Measurements from ENCODE around the gene SP2. TPM values are rescaled to one million over a fixed set of nuclear protein-coding genes. Genes with fewer than 3 reads are reported as not detected.
A peak's percentile ranks its signal among the peaks of the same experiment; 100 is the strongest.

The SP2 gene
- total and polyA plus RNA-seq, 2 of the 13 experiments (the other 11 are each of a cell fraction or from before 2014, with no cell fraction given): 1.4 to 4.8 TPM

DNA sequence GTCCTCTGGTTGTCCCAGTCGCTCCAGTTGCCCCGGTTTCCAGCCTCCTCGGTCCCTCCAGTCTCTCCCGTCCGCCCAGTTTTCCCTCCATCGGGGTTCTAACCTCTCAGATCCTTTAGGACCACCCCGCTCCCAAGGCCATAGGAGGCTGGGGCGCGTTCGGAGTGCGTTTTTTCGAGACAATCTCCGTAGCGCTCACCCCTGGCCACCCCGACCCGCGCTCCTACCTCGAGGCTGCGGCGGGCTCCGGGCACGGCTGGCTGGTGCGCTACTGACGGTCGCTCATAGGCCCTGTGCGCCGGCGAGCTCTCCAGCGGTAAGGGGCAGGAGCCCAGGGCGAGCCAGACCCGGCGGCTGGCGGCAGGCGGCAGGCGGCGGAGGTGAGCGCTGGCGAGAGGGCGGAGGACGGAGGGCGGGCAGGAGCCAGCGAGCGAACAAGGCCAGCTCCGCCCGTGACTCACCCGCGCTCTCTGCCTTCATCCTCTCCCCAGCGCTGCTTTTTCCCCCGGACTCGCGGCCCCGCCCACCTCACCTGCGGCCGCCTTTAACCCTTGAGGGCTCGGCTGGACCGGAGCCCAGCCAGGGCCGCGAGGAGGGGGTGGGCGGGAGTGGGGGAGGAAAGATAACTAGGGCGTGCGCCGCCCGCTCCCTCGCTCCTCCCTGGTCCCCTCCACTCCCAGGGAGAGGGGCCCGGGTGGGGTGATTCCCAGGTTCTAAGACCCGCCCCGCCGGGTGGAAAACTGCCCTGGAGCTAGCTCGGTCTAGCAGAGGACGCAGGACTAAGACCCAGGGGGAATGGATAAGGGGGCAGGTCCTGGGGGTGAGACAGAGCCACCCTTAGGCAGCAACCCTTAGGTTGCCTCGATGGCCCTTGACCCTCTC, 45.1 kb upstream of the SP2 start, which contains the start of gene SP6 (continued):
- TF ChIP-seq ZNF772 (CRISPR knock-in tag; IDR thresholded peaks at IDR 0.05) (peak; percentile 58; the same call in 1 of the 2 replicates), SRSF1 (optimal IDR thresholded peaks at IDR 0.05; ENCODE audit: low read depth, low read length) (no peak), HHEX (CRISPR knock-in tag; IDR thresholded peaks at IDR 0.05) (no peak), ZNF781 (CRISPR knock-in tag; IDR thresholded peaks at IDR 0.05; ENCODE audit: borderline replicate concordance, not compliant biosample characterization) (no peak), ZNF263 (CRISPR knock-in tag; IDR thresholded peaks at IDR 0.05) (peak; percentile 72), RNF2 (conservative IDR thresholded peaks at IDR 0.05; ENCODE audit: low read depth) (peak; percentile 80), SPEN (CRISPR knock-in tag; IDR thresholded peaks at IDR 0.05; ENCODE audit: low read depth) (peak; percentile 74), FOXC1 (CRISPR knock-in tag; IDR thresholded peaks at IDR 0.05; ENCODE audit: borderline replicate concordance) (peak; percentile 45; the same call in 1 of the 2 replicates), NR3C1 (CRISPR knock-in tag; IDR thresholded peaks at IDR 0.05) (no peak), SETDB1 (CRISPR knock-in tag; IDR thresholded peaks at IDR 0.05; ENCODE audit: borderline replicate concordance) (no peak), TAF1 (CRISPR knock-in tag; IDR thresholded peaks at IDR 0.05) (peak; percentile 71; the same call in 1 of the 2 replicates), ZSCAN20 (CRISPR knock-in tag; IDR thresholded peaks at IDR 0.05; ENCODE audit: borderline replicate concordance) (no peak), GZF1 (CRISPR knock-in tag; IDR thresholded peaks at IDR 0.05) (0 out of 2 replicates have a peak, but pooled peaks have one; percentile 49), ZNF720 (CRISPR knock-in tag; IDR thresholded peaks at IDR 0.05) (no peak), SIN3B (IDR thresholded peaks at IDR 0.05; ENCODE audit: low read length) (no peak), EEA1 (CRISPR knock-in tag; IDR thresholded peaks at IDR 0.05; ENCODE audit: borderline replicate concordance) (no peak), NFE2 (CRISPR knock-in tag; IDR thresholded peaks at IDR 0.05) (no peak), ZFP41 (CRISPR knock-in tag; IDR thresholded peaks at IDR 0.05; ENCODE audit: borderline replicate concordance) (no peak), THAP11 (CRISPR knock-in tag; IDR thresholded peaks at IDR 0.05) (peak; percentile 37; the same call in 1 of the 2 replicates)
- TF ChIP-seq, protein P1, sequence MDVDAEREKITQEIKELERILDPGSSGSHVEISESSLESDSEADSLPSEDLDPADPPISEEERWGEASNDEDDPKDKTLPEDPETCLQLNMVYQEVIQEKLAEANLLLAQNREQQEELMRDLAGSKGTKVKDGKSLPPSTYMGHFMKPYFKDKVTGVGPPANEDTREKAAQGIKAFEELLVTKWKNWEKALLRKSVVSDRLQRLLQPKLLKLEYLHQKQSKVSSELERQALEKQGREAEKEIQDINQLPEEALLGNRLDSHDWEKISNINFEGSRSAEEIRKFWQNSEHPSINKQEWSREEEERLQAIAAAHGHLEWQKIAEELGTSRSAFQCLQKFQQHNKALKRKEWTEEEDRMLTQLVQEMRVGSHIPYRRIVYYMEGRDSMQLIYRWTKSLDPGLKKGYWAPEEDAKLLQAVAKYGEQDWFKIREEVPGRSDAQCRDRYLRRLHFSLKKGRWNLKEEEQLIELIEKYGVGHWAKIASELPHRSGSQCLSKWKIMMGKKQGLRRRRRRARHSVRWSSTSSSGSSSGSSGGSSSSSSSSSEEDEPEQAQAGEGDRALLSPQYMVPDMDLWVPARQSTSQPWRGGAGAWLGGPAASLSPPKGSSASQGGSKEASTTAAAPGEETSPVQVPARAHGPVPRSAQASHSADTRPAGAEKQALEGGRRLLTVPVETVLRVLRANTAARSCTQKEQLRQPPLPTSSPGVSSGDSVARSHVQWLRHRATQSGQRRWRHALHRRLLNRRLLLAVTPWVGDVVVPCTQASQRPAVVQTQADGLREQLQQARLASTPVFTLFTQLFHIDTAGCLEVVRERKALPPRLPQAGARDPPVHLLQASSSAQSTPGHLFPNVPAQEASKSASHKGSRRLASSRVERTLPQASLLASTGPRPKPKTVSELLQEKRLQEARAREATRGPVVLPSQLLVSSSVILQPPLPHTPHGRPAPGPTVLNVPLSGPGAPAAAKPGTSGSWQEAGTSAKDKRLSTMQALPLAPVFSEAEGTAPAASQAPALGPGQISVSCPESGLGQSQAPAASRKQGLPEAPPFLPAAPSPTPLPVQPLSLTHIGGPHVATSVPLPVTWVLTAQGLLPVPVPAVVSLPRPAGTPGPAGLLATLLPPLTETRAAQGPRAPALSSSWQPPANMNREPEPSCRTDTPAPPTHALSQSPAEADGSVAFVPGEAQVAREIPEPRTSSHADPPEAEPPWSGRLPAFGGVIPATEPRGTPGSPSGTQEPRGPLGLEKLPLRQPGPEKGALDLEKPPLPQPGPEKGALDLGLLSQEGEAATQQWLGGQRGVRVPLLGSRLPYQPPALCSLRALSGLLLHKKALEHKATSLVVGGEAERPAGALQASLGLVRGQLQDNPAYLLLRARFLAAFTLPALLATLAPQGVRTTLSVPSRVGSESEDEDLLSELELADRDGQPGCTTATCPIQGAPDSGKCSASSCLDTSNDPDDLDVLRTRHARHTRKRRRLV (CRISPR knock-in tag; IDR thresholded peaks at IDR 0.05): no peak
- TF ChIP-seq, protein P2, sequence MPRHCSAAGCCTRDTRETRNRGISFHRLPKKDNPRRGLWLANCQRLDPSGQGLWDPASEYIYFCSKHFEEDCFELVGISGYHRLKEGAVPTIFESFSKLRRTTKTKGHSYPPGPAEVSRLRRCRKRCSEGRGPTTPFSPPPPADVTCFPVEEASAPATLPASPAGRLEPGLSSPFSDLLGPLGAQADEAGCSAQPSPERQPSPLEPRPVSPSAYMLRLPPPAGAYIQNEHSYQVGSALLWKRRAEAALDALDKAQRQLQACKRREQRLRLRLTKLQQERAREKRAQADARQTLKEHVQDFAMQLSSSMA (CRISPR knock-in tag; IDR thresholded peaks at IDR 0.05): 0 out of 2 replicates have a peak, but pooled peaks have one; percentile 60
- TF ChIP-seq, protein P3, sequence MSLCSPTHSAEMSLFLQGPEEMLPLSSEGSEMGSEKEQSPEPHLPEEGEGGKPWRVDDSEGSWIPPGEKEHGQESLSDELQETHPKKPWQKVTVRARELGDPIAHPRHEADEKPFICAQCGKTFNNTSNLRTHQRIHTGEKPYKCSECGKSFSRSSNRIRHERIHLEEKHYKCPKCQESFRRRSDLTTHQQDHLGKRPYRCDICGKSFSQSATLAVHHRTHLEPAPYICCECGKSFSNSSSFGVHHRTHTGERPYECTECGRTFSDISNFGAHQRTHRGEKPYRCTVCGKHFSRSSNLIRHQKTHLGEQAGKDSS (CRISPR knock-in tag; IDR thresholded peaks at IDR 0.05; ENCODE audit: borderline replicate concordance, low read depth): 0 out of 2 replicates have a peak, but pooled peaks have one; percentile 74

All from HepG2 (cell line).